Activated CD4-positive, alpha-beta T cell treated with anti-CD3 and anti-CD28 coated beads for 36 hours (primary cell): ENCODE data around the gene ACY1. TPM values are rescaled to one million over a fixed set of nuclear protein-coding genes. Genes with fewer than 3 reads are reported as not detected.

Experiments used
- ATAC-seq: fragments of 200-7000 bp; cut with Tn5 transposase; one replicate; pipeline ENCODE4 v1.10.0; 2021; ENCODE audit warnings: mild to moderate bottlenecking, moderate library complexity
- CTCF ChIA-PET: fragments of 350-600 bp; sonication (Branson Sonifier 250); formaldehyde crosslinking; loops from one replicate; lab custom pipeline; 2021; ENCODE audit warnings: antibody characterized with exemption; lab: Charles Lee
- POLR2A ChIA-PET: fragments of 350-600 bp; sonication (Branson Sonifier 250); formaldehyde crosslinking; loops from one replicate; lab custom pipeline; 2021; ENCODE audit warnings: antibody characterized with exemption, inconsistent platforms; lab: Charles Lee
- DNase-seq: peaks from one replicate; pipeline ENCODE4 v3.0.0-alpha.2; 2020
- H3K27ac Mint-ChIP-seq: one replicate; pipeline ENCODE4 v1.8.0; 2021; ENCODE audit warnings: mixed read lengths
- H3K27me3 Mint-ChIP-seq: one replicate; pipeline ENCODE4 v1.8.0; 2021; ENCODE audit warnings: mixed read lengths
- H3K36me3 Mint-ChIP-seq: one replicate; pipeline ENCODE4 v1.8.0; 2021; ENCODE audit warnings: low read depth, mixed read lengths
- H3K4me1 Mint-ChIP-seq: one replicate; pipeline ENCODE4 v1.8.0; 2021; ENCODE audit warnings: mixed read lengths
- H3K4me3 Mint-ChIP-seq: one replicate; pipeline ENCODE4 v1.8.0; 2021; ENCODE audit warnings: mild to moderate bottlenecking, moderate library complexity, mixed read lengths
- H3K9me3 Mint-ChIP-seq: one replicate; pipeline ENCODE4 v1.8.0; 2021; ENCODE audit warnings: low read depth, mixed read lengths
- intact Hi-C, 2 experiments: fragments of 100-400 bp; cut with DNase I in 1 of 2; cut with micrococcal nuclease in 1 of 2; formaldehyde crosslinking; loops; one replicate each; pipeline versions ENCODE4 v1.14.2 to v1.15.1; 2022 to 2024; cut with DNase I, micrococcal nuclease
- total RNA-seq, 2 experiments: library from RNA; stranded (reverse); gene quantifications; one replicate each; pipeline ENCODE4 v1.2.3, GENCODE V29; 2021

Gene ACY1
- total RNA-seq, 2 experiments from 2014 or later = 61.5 to 90.0 TPM

- Mint-ChIP-seq H3K4me3 (no peak overlapping the region), H3K36me3 (peaks cover 1% of the 10 kb centered on the region), H3K27ac (no peak overlapping the region), H3K27me3 (peaks cover 15% of the 10 kb centered on the region), H3K4me1 (peaks cover 4% of the 10 kb centered on the region), H3K9me3 (no peaks in the 10 kb centered on the region)
- no peak for DNase-seq
- no peak for ATAC-seq
- CTCF ChIA-PET = no interaction called here
- POLR2A ChIA-PET = no interaction called here
- intact Hi-C loops = no loop called here
Observed at GRCh38 chr3:51958603-51959521, 24.5 kb upstream of the ACY1 start.

- POLR2A ChIA-PET = no interaction called here
- intact Hi-C loops = no loop called here
- CTCF ChIA-PET = no interaction called here
- Mint-ChIP-seq H3K27ac (no peak overlapping the region), H3K27me3 (peaks cover 9% of the 10 kb centered on the region), H3K4me1 (peaks cover 4% of the 10 kb centered on the region), H3K4me3 (no peak overlapping the region), H3K9me3 (no peaks in the 10 kb centered on the region), H3K36me3 (peaks cover 1% of the 10 kb centered on the region)
- ATAC-seq (no peak), DNase-seq (no peak)
Observed at GRCh38 chr3:51959651-51960050, 23.7 kb upstream of the ACY1 start.

- POLR2A ChIA-PET = no interaction called here
- CTCF ChIA-PET = interaction anchor here (1.8 kb wide), 1 partner anchor 14 kb away, joined by 5 read pairs; the partner anchor contains the start of genes ABHD14A and ABHD14B
- Mint-ChIP-seq H3K4me1 (peaks cover 4% of the 10 kb centered on the region), H3K27ac (no peak overlapping the region), H3K4me3 (no peak overlapping the region), H3K36me3 (peaks cover 1% of the 10 kb centered on the region), H3K27me3 (peaks cover 2% of the 10 kb centered on the region), H3K9me3 (no peaks in the 10 kb centered on the region)
- ATAC-seq (no peak), DNase-seq (no peak)
- intact Hi-C loops = no loop called here
Observed at GRCh38 chr3:51960386-51960785, 22.9 kb upstream of the ACY1 start.

- H3K27me3 Mint-ChIP-seq = peaks cover 2% of the 10 kb centered on the region
Observed at GRCh38 chr3:51961011-51961410, 22.3 kb upstream of the ACY1 start.

GRCh38 chr3:51961602-51962569, 21.4 kb upstream of the ACY1 start:
- no peak for DNase-seq
- no peak overlapping the region for H3K4me3 Mint-ChIP-seq
- H3K27me3 Mint-ChIP-seq = no peaks in the 10 kb centered on the region
- no peaks in the 10 kb centered on the region for H3K9me3 Mint-ChIP-seq
- no peak for ATAC-seq
- peaks cover 1% of the 10 kb centered on the region for H3K36me3 Mint-ChIP-seq
- intact Hi-C loops = no loop called here
- CTCF ChIA-PET = interaction anchor here (1.1 to 3.1 kb wide), 5 partner anchors 12 to 20 kb away, joined by 5 to 14 read pairs (median 6); partner anchors contain the start of genes ABHD14A, ABHD14B, PARP3 and RRP9
- POLR2A ChIA-PET = no interaction called here
- peaks cover 2% of the 10 kb centered on the region for H3K4me1 Mint-ChIP-seq
- H3K27ac Mint-ChIP-seq = no peak overlapping the region

More at GRCh38 chr3:51961011-51961410, 22.3 kb upstream of the ACY1 start:
- CTCF ChIA-PET = interaction anchor here (1.1 to 1.8 kb wide), 2 partner anchors 13 to 19 kb away, joined by 5 to 6 read pairs; partner anchors contain the start of genes ABHD14A, ABHD14B and RRP9
- Mint-ChIP-seq H3K36me3 (peaks cover 1% of the 10 kb centered on the region), H3K9me3 (no peaks in the 10 kb centered on the region), H3K4me3 (no peak overlapping the region), H3K4me1 (peaks cover 4% of the 10 kb centered on the region), H3K27ac (no peak overlapping the region)
- ATAC-seq = no peak
- no peak for DNase-seq
- intact Hi-C loops = no loop called here
- POLR2A ChIA-PET = no interaction called here

GRCh38 chr3:51962854-51963530, 20.3 kb upstream of the ACY1 start:
- no peaks in the 10 kb centered on the region for H3K36me3 Mint-ChIP-seq
- DNase-seq (no peak), ATAC-seq (no peak)
- no peaks in the 10 kb centered on the region for H3K9me3 Mint-ChIP-seq
- H3K4me3 Mint-ChIP-seq = no peak overlapping the region
- ChIA-PET POLR2A (no interaction called here), CTCF (interaction anchor here (0.8 to 3.1 kb wide), 4 partner anchors 11 to 28 kb away, joined by 3 to 14 read pairs (median 6); partner anchors contain the start of genes ABHD14B, PARP3 and RRP9)
- H3K4me1 Mint-ChIP-seq = peaks cover 4% of the 10 kb centered on the region
- H3K27ac Mint-ChIP-seq = no peak overlapping the region
- intact Hi-C loops = no loop called here
- H3K27me3 Mint-ChIP-seq = no peaks in the 10 kb centered on the region

GRCh38 chr3:51963951-51964451, 19.3 kb upstream of the ACY1 start:
- intact Hi-C loops = no loop called here
- H3K27ac Mint-ChIP-seq = no peak overlapping the region
- H3K9me3 Mint-ChIP-seq = no peaks in the 10 kb centered on the region
- ATAC-seq (no peak), DNase-seq (no peak)
- CTCF ChIA-PET = interaction anchor here (0.8 to 3.1 kb wide), 3 partner anchors 10 to 29 kb away, joined by 3 to 14 read pairs (median 7); partner anchors contain the start of gene ABHD14B
- POLR2A ChIA-PET = no interaction called here
- H3K4me1 Mint-ChIP-seq = peaks cover 12% of the 10 kb centered on the region
- peaks cover 1% of the 10 kb centered on the region for H3K36me3 Mint-ChIP-seq
- H3K27me3 Mint-ChIP-seq = no peaks in the 10 kb centered on the region
- no peak overlapping the region for H3K4me3 Mint-ChIP-seq

- POLR2A ChIA-PET = no interaction called here
- Mint-ChIP-seq H3K27me3 (no peaks in the 10 kb centered on the region), H3K9me3 (no peaks in the 10 kb centered on the region), H3K36me3 (peaks cover 3% of the 10 kb centered on the region), H3K27ac (no peak overlapping the region), H3K4me3 (no peak overlapping the region), H3K4me1 (peaks cover 14% of the 10 kb centered on the region)
- intact Hi-C loops = no loop called here
- DNase-seq (no peak), ATAC-seq (no peak)
- CTCF ChIA-PET = interaction anchor here (1.1 to 3.1 kb wide), 3 partner anchors 9 to 345 kb away, joined by 3 to 14 read pairs (median 4); partner anchors contain the start of gene ABHD14B
Observed at GRCh38 chr3:51964521-51964920, 18.8 kb upstream of the ACY1 start.

- Mint-ChIP-seq H3K36me3 (peaks cover 3% of the 10 kb centered on the region), H3K27ac (no peak overlapping the region), H3K4me3 (peak overlapping the region; percentile 75), H3K9me3 (no peaks in the 10 kb centered on the region), H3K4me1 (peaks cover 15% of the 10 kb centered on the region), H3K27me3 (no peaks in the 10 kb centered on the region)
- ChIA-PET CTCF (interaction anchor here (1.0 to 1.3 kb wide), 2 partner anchors 16 to 24 kb away, joined by 3 to 4 read pairs; partner anchors contain the start of gene RRP9), POLR2A (no interaction called here)
- ATAC-seq = no peak
- no peak for DNase-seq
- intact Hi-C loops = no loop called here
Observed at GRCh38 chr3:51966016-51966415, 17.3 kb upstream of the ACY1 start.

- H3K27me3 Mint-ChIP-seq = no peaks in the 10 kb centered on the region
- H3K9me3 Mint-ChIP-seq = no peaks in the 10 kb centered on the region
- peak overlapping the region; percentile 75 for H3K4me3 Mint-ChIP-seq
- ChIA-PET POLR2A (no interaction called here), CTCF (no interaction called here)
- intact Hi-C loops = no loop called here
- peaks cover 6% of the 10 kb centered on the region for H3K36me3 Mint-ChIP-seq
- no peak for DNase-seq
- peaks cover 18% of the 10 kb centered on the region for H3K4me1 Mint-ChIP-seq
- ATAC-seq = no peak
- peak overlapping the region; percentile 31 for H3K27ac Mint-ChIP-seq
Observed at GRCh38 chr3:51966486-51966885, 16.8 kb upstream of the ACY1 start.
